Thyroid gland (tissue), 4 donors: ENCODE data around the gene DDX50.

Source experiments
- CTCF ChIP-seq, 6 experiments: fragments of 200-600 bp in 3 of 6; fragments of 450-650 bp in 3 of 6; sonication (generic) in 3 of 6; IDR thresholded peaks; one replicate each; pipeline ENCODE4 v1.5.1; 2016 to 2019; ENCODE audit warnings: antibody characterized with exemption in 6 of 6, mild to moderate bottlenecking in 2 of 6, inconsistent platforms in 1 of 6, moderate library complexity in 1 of 6
- POLR2A ChIP-seq, 2 donors: fragments of 450-650 bp; IDR thresholded peaks; one replicate each; pipeline ENCODE4 v1.6.1; 2017; ENCODE audit warnings: antibody characterized with exemption in 2 of 2, mild to moderate bottlenecking in 2 of 2, moderate library complexity in 1 of 2

- TF ChIP-seq CTCF (IDR thresholded peaks at IDR 0.05) (no peak), POLR2A (IDR thresholded peaks at IDR 0.05) (no peak)
Observed at GRCh38 chr10:68902382-68902781, 1.3 kb downstream of the DDX50 start.
